Measurements from ENCODE around the gene A1BG. TPM values are rescaled to one million over a fixed set of nuclear protein-coding genes. Genes with fewer than 3 reads are reported as not detected.
A peak's percentile ranks its signal among the peaks of the same experiment; 100 is the strongest.

A1BG gene
- polyA plus RNA-seq (2012; ENCODE audit: insufficient read depth, insufficient read length), result 35.6 TPM

DNA sequence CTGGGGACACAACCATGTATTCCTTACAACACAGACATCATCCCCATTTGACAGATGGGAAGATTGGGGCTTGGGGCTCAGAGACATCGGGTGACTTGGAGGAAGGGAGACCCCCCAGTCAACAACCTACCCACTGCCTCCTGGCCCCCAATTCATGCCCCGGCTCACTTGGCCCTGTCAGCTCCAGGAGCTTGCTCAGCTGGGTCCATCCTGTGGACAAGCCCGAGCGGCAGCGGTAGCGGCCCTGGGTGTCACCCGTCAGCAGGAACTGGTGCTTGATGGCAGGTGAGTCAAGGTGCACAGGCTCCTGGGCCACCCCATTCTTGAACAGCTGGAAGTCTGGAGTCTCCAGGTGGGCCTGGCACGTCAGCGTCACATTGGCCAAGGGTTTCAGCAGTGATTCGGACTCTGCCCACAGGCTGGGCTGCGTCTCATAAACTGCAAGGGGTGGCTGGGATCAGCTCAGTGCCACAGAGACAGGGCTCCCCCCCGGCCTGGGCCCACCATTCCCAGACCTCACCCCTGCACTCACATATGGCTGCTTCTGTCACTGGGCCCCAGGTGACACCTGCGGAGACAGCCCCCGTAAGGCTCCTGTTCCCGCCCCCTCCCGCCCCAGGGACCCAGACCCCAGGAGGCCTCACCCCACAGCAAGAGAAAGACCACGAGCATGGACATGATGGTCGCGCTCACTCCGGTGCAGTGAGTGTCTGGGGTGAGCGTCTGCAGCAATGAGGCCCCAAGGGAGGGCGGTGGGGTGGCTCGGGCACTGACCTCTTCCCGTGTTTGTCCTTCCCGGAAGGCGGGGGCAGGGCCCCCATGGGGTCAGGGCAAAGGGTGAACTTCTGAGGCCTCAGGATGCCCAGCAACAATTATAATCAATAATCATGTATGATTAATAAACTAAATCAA, at the start of gene A1BG:
A1BG (minus strand) TSS at position 733 of the 912 bp plus-strand sequence; CDS start at position 678, 55 bp downstream.
- DNase-seq (ENCODE audit: low read depth, low spot score), result no peak
- no peak within 1 kb of the TSS for H3K4me3 ChIP-seq (ENCODE audit: low read length)

- no peak for DNase-seq (ENCODE audit: low read depth, low spot score)
- peak overlapping the region; percentile 74 for H3K4me3 ChIP-seq (ENCODE audit: low read length)
These were observed 48.6 kb upstream of the A1BG start for GRCh38 chr19:58401840-58402421.

- peak overlapping the region; percentile 74 for H3K4me3 ChIP-seq (ENCODE audit: low read length)
These were observed 47.9 kb upstream of the A1BG start for GRCh38 chr19:58400916-58401839.

DNA sequence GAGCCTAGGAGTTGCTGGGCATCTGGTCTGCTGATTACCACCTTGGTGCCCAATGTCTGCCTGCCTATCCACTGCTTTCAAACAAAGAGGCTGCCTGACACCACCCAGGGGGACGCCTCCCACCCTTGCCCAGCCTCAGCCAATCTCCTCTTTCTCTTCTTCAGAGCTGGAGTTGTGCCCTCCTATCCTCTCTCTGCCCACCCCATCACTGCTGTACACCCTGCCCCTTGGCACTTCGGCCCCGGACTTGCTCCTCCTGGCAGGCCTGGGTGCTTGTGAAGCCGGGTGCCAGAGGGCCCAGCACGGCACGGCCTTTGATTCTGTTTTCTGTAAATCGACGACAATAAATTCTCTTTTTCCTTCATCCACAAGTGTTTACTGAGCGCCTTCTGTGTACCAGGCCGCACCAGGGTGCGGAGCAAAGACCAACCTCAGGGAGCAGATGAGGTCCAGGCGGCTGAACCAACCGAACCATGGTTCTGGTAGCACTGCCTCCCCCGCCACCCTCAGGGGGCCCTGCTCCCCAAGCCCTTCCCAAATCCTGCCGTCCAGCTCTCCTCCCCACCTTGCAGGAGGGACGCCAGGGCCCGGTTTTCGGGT, 47.1 kb upstream of the A1BG start:
- peak overlapping the region; percentile 48 for H3K4me3 ChIP-seq (ENCODE audit: low read length)
- DNase-seq (ENCODE audit: low read depth, low spot score), result no peak

More at GRCh38 chr19:58400916-58401839, 47.9 kb upstream of the A1BG start:
- peak; percentile 99 for DNase-seq (ENCODE audit: low read depth, low spot score)

- no peak overlapping the region for H3K4me3 ChIP-seq (ENCODE audit: low read length)
- DNase-seq (ENCODE audit: low read depth, low spot score), result no peak
These were observed 46.6 kb upstream of the A1BG start for GRCh38 chr19:58399903-58400302.

- no peak overlapping the region for H3K4me3 ChIP-seq (ENCODE audit: low read length)
- DNase-seq (ENCODE audit: low read depth, low spot score), result no peak
These were observed 45.3 kb upstream of the A1BG start for GRCh38 chr19:58398545-58398944.

DNA sequence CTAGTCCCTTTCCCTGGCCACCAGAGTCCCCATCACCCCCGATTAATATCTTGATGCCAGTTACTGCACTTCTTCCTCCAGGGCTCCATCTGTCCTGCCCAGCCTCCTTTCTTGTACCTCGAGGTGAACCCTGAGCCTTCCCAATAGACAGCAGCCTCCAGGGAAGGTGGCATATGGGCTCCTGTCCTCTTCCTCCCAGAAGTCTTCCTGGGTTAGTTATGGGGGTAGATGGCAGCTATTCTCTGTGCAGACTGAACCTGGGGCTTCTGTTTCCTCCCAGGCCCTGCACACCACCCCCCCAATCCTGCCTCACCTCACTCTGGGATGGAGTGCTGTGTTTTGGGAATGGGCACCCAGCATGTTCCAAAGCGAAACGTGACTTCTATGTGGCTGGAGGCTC, 44.8 kb upstream of the A1BG start:
- DNase-seq (ENCODE audit: low read depth, low spot score), result no peak
- no peak overlapping the region for H3K4me3 ChIP-seq (ENCODE audit: low read length)

DNA sequence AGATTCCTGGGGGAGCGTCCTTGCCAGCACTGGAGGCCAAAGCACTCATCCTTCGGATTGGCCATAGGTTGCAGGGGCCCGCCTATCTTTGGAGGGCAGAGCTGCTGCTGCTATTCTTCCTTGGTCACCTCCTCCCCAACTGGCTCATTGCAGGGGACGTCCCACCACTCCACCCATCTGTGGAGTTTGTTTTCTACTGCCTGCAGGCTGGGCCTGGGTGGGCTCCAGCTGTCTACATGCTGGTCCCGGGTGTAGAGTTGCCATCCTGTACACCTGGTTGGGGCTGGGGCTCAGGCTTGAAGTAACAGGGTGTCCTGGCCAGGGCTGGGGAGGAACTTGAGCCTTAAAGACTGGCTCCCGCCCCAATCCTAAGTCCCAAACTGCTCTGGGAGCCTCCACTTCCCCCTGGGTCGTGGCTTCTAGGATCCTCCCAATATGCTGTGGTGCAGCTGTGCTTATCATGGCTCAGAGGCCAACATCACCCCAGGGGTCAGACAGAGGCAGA, 44.3 kb upstream of the A1BG start:
- H3K4me3 ChIP-seq (ENCODE audit: low read length), result no peak overlapping the region
- no peak for DNase-seq (ENCODE audit: low read depth, low spot score)

DNA sequence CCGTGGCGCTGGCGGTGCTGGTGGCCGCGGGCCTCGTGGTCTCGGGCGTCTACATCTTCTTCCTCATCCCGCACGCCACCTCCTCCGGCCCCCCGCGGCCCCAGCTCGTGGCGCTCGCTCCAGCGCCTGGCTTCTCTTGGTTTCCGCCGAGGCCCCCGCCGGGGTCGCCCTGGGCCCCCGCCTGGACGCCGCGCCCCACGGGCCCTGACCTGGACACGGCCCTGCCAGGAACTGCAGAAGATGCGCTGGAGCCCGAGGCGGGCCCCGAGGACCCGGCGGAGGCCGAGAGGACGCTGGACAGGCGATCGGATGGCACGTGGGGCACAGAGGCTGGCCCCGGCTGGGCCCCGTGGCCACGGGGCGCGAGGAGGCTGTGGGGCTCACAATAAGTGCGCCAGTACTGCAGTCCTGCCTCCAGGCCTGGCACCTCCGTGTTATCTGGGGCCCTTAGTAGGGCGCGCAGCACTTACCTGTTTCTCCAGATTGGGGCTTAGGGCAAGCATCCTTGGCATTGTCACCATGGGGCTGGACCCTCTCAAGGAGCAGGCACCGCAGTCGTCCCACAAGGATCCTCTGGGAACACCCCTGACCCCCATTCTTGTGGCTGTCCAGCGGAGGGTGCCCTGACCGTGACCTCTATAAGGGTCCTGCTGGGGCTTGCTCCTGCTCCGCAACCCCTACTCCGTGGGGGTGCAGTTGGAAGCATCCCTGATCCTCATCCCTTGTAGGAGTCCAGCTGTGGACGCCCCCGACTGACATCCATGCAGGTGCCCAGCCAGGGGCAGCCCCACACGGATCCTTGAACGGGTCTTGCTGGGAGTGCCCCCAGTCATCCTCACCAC, 43.6 kb upstream of the A1BG start:
- DNase-seq (ENCODE audit: low read depth, low spot score), result no peak
- no peak overlapping the region for H3K4me3 ChIP-seq (ENCODE audit: low read length)

- no peak for DNase-seq (ENCODE audit: low read depth, low spot score)
These were observed 42.8 kb upstream of the A1BG start for GRCh38 chr19:58395979-58396627.

DNA sequence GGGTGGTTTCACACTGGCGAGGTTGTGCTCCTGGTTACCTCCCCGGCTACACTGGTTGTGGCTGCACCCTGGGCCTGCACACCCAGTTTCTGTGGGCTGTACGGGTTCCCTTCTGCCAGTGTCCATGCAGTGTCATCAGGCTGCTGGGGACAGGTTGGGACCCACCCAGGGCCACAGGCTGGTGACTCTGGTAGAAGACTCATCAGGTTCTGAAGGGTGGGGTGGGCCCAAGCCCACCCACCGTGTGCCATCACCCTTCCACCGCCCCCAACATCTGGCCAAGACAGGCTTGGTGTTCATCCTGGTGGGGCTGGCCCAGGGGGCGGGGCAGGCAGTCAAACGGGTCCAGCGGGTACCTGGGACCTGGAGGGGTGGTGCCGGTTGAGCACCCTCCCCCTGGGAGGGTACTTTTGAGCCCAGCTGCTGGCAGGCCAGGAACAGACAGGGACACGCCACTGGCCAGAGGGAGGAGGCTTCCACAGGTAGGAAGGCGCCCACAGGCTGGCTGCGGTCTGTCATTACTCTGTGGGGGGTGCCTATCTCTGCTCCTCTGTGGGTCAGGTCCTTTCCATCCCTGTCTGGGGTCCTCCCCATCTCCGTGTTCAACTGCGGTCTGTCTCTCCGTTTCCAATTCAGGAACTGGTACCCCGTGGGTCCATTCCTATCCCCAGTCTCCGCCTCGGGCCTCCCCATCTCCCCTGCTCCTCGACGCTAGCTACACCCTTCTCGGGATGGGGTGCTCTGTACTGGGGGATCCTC, 42.1 kb upstream of the A1BG start, which contains the start of gene RNF225:
RNF225 (plus strand) TSS at position 437 of the 759 bp plus-strand sequence. CDS start 434 bp downstream, outside the sequence.
- H3K4me3 ChIP-seq (ENCODE audit: low read length), result no peak within 1 kb of the TSS

More at GRCh38 chr19:58395979-58396627, 42.8 kb upstream of the A1BG start:
- H3K4me3 ChIP-seq (ENCODE audit: low read length), result no peak overlapping the region

GRCh38 chr19:58394821-58395219, 41.5 kb upstream of the A1BG start:
- no peak overlapping the region for H3K4me3 ChIP-seq (ENCODE audit: low read length)
- DNase-seq (ENCODE audit: low read depth, low spot score), result no peak

More for the DNA sequence above, 42.1 kb upstream of the A1BG start, which contains the start of gene RNF225:
- DNase-seq (ENCODE audit: low read depth, low spot score), result no peak

GRCh38 chr19:58393725-58394033, 40.4 kb upstream of the A1BG start:
- no peak for DNase-seq (ENCODE audit: low read depth, low spot score)
- no peak overlapping the region for H3K4me3 ChIP-seq (ENCODE audit: low read length)

- no peak overlapping the region for H3K4me3 ChIP-seq (ENCODE audit: low read length)
- no peak for DNase-seq (ENCODE audit: low read depth, low spot score)
These were observed 39.8 kb upstream of the A1BG start for GRCh38 chr19:58392945-58393724.

DNA sequence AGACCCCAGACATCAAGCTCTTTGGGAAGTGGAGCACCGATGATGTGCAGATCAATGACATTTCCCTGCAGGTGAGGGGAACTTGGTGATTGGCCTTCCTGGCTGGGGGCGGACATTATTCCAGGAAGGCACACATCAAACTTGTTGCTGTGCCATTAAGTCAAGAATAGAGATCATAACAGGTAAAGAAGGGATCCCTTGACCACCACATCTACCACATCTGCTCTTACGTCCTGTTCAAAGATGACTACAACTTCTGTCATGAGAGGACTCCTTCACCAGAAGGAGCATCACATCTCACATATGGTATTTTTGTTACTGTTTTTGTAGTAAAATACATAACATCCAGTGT, 34.9 kb upstream of the A1BG start:
- DNase-seq (ENCODE audit: low read depth, low spot score), result no peak
- H3K4me3 ChIP-seq (ENCODE audit: low read length), result peak overlapping the region; percentile 100

All from Jurkat, Clone E6-1 (cell line).